Stimulated activated CD4-positive, alpha-beta T cell treated with anti-CD3 and anti-CD28 coated beads, Interleukin-12 subunit alpha, Interleukin-12 subunit beta, amount 100 ng/mL, for 48 hours (primary cell): ENCODE measurements around the gene PWP2.
A peak's percentile ranks its signal among the peaks of the same experiment; 100 is the strongest.

Experiments
- DNase-seq, 3 donors: peaks; one replicate each; pipeline ENCODE4 v3.0.0-alpha.2; 2020; ENCODE audit warnings: low read depth in 2 of 3, low spot score in 1 of 3

The PWP2 gene

DNA sequence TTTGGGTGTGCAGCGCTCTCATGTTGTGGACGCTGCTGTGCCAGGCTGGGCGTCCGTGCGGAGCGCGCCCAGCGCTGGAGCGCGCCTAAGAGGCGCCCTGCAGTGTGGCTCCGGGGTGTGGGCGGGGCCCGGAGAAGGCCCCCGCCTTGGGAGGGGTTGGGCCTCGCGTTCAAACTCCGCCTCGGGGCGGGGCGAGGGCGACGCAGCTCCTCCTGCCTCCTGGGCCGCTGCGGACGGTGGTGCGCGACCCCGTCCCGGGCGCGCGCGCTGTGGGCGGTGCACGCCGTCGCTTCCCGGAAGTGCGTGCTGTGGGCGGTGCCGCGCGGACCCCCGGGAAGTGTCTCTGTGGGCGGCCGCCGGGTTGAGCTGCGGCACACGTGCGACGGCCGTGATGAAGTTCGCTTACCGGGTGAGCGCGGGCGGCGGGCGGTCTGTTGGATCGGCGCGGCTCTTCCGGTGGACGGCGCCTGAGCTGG lies at the start of gene PWP2:
TSS of gene PWP2 (plus strand) at position 374 of the 476 bp plus-strand sequence. CDS start at position 392, 18 bp downstream.
- peak in 1 of 3 donors; percentile 38 for DNase-seq

DNA sequence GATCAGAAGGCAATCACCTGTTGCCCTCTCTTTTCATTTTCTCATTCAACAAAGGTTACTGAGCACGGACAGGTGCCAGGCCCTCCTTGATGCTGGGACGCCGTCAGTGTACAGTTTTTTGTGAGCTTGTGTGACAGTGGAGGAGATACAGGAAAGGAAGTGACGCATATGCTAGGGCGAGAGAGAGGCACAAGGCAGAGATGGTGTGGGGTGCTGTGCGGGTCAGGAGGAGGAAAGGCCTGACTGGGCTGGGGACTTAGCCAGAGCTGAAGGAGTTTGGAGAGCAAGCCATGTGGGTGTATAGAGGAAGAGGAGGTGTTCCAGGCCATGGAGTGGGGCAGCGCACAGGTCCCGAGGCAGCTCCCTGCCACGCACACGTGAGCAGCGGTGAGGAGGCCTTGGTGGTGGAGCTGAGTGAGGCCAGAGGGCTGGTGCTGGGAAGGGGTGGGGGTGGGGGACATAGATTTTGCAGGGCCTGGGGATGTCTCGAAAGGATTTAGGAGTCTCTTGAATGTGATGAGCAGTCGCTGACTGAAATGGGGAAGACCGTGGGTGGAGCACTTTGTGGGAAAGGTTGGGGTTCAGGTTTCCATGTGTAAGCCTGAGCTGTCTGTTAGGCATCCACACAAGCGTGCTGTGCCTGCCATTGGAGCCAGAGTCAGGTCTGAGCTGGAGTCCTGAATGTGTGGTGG lies 49.1 kb upstream of the PWP2 start:
- DNase-seq: peak; percentile 36 to 55 (median 52)

DNA sequence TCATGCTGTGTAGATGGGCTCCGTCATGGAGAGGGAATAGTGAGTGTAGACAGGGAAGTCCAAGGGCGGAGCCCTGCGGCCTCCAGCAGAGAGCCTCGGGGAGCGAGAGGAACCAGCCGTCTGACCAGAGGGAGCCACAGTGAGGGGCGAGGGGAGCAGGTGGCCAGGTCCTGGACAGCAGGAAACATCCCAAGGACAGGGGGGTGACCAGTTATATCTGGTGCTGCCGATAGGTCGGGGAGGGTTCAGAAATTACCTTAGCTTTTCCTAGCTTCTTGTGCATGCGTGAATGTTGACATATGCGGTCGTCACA lies 48.6 kb upstream of the PWP2 start:
- no peak for DNase-seq

DNA sequence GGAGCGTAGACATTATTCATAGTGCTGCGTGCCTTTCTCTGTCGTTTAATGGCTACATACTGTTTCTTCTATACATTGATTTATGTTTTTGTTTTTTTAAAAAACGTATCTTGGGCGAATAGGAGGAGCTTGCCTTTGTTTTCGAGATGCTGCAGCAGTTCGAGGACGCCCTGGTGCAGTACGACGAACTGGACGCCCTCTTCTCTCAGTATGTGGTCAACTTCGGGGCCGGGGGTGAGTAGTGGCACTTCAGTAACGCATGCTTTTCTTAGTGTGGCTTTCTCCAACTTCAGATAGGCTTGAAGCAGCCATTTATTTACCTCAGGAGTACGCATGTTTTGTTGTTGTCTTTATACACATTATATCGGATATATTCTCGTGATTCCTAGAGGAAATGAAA lies 48.2 kb upstream of the PWP2 start:
- DNase-seq: no peak

DNA sequence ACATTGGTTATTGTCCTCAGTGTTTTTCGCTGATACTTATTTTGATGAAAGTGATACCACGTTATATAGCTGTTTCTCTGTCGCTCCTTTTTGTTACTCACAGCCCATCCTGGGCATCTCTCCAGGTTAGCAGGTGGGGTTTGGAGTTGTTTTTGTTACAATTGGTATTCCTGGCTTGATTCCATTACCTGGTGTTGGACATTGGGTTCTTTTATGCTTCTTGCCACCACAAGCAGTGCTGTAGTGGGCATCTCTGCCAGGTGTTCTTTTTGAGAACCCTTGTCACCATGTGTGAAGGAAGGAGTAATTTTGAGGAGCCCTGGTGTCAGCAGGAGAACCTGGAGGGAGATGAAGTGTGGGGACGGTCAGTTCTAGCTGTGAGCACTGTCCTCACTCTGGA lies 47.5 kb upstream of the PWP2 start:
- no peak for DNase-seq

DNA sequence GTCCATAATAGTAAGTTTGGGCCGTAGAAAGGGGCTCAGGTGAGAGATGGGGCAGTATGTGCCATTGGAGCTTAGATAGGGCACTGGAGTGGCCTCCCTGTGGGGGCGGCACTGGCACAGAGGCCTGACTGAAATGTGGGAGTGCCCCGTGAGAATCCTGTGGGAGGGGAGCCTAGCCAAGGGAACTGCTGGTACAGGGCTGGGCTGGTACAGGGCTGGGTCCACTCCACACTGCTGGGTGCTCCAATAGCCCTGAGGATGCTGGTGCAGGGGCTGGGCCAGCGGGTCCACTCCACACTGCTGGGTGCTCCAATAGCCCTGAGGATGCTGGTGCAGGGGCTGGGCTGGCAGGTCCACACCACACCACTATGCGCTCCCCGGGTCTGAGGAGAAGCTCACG lies 44.8 kb upstream of the PWP2 start:
- no peak for DNase-seq

DNA sequence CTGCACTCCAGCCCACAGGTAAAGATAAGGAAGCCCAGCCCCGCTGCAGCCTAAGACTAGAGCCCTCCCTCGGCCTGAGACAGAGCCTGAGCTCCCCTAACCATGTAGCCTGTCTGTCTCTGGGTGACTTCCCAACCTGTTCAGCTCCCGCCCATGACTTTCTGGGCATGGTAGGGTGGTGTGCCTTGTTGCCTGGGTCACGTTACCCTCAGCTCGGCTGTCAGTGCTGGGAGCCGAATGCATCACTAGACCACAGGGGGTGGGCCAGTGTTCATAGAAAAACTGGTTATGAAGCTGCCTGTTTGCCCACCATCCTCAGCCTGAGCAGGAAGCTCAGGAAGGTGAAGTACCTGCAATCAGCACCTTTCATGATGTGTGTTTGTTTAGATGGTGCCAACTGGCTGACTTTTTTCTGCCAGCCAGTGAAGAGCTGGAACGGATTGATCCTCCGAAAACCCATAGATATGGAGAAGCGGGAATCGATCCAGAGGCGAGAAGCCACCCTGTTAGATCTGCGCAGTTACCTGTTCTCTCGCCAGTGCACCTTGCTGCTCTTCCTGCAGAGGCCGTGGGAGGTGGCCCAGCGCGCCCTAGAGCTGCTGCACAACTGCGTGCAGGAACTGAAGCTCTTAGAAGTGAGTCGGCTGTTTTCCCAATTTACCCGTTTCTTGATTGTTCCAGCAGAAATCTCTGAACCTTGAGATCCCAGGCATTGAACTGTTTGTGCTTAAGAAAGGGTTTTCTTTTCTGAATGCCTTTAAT lies 43.9 kb upstream of the PWP2 start:
- DNase-seq: no peak

DNA sequence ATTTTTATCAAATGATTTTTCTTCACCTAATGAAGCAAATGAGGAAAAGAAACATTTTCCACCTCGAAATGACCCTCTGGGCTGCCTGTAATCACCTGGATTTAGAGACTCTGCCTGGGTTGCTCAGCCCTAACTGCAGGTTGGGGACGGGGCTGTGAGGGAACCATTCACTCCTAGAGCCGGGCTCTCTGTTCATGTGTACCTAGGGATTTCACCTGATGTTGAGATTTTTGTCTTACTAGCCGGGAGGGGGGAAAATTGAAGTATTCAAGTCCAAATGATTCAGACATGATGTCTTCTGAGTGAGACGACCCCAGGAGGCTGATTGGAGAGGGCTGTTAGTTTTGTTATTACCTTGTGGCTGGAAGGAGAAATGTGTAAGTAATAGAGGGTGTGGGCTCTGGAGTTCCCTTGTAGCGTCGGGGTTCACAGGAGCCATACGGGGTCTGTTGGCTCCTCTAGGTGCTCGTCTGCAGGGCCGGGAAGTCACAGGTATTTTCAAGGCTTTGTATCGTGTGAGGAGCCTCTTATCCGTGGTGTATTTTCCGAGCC lies 42.3 kb upstream of the PWP2 start:
- DNase-seq: no peak

DNA sequence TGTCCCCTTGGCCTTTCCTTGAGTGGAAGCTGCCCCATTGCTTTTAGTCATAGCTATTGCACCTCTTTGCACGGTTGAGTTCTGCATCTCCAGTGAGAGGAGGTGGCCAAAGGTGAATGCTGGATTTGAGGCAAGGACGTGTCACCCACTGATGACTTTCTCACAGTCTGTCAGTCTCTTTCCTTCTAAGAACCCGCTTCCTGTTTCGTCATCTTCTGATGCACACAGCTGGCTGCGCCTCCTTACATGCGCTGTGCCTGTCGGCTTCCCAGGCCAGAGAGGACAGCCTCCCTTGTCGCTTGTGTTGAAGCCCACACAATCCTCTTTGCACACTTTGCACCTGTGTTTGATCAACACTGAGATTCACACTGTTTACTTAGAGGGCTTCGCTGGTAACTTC lies 41.8 kb upstream of the PWP2 start:
- peak; percentile 54 to 72 (median 65) for DNase-seq

DNA sequence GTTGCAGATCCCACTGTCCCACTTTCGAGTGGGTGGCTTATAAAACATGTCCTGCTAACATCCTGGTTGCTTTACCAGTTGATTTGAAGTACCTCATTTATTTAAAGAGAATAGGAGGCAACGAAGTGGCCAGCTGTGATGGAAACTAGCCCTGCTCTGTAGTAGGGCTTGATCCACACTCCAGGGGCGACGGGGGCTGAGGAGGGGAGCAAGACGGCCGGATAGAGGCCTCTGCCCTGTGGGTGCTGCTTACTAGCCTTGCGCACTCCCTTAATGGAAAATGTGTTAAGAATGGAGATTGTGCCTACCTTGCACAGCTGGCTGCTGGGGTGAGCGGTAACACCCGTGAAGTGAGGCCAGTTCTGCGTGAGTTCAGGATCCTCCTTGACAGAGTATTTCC lies 41.1 kb upstream of the PWP2 start:
- DNase-seq: no peak

DNA sequence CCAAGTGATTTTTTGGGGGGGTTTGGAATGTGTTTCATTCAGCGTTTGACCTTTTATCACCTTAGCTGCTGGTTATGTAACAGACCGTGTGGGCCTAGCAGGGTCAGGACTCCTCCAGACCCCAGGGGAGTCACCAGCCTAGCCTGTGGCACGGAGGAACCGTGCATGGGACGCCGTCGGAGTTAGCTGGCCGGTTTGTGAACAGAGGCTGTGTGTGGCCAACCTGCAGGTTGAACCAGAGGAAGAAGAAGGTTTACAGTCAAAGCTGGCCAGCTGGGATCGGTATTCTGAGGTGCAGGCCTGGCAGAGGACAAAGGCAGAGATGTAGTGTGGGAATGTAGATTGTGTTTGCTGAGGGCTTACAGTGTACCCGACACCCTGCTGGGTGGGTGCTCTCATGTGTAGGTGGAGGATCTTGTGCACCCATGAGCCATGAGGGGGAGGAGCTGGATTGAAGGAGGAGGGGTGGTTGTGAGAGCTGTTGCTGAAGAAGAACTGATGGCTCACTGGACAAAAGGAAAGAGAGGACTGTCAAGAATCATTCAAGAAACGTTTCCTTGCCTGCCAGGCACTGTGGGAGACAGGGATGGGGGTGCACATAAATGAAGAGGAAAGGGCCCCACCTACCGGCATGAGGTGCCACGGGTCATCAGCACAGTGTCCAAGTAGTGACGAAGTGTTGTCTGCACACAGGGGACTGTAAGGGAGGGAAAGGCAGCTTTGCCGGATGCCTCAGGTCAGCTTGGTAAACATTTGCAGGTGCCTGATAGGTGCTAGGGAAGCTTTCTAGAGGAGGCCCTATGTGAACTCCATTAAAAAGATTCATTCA lies 40.0 kb upstream of the PWP2 start:
- no peak for DNase-seq

DNA sequence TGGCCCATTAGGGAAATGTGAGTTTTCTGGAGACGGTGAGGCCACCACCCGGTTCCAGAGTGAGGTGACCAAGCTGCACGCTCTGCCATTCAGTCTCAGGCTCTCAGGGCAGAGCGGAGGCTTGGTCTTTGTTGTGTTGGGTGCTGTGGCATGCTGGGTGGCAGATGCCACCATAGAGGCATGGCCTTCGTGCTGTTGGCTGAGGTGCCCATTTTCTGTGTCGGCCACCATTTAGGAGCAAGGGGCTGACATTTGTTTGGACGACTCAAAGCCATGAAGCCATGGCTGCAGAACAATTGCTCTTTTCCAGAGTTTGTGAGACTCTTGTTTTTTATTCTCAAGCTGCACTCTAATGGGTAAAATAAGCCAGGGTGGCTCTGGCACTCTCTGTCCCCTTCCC lies 36.8 kb upstream of the PWP2 start:
- no peak for DNase-seq

DNA sequence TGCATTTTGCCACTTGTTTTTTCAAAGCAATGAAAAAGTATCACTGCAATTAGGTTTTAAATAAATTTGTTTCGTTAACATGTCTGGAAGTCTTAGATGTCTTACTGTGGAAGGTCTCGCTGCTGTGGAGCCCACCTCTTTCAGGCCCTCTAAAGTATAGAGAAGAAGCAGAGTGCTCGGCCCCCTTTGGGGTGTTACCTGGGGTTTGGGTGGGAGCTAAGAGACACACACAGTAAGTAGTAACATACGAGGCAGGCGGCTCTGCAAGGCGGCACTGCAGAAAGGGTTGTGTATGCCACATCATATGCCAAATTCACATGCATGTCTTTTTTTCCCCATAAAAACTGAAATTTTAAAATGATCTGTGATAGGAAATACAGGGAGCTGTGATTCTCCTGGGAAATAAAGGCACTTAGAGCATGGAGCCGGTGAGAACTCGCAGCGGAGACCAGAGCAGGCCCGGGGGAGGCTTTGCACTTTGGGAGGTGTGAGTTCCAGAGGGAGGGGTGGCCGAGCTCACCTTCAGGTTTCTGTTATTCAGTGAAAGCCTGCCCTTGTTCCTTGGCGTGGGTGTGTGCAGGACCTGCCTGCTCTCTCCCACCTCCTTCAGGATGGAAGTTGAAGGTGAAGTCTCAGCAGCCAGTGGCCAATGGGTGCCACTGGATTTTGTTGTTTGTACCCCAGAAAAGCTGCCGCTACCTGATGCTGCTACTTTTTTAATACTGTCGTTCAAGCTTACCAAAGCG lies 35.7 kb upstream of the PWP2 start:
- DNase-seq: no peak

DNA sequence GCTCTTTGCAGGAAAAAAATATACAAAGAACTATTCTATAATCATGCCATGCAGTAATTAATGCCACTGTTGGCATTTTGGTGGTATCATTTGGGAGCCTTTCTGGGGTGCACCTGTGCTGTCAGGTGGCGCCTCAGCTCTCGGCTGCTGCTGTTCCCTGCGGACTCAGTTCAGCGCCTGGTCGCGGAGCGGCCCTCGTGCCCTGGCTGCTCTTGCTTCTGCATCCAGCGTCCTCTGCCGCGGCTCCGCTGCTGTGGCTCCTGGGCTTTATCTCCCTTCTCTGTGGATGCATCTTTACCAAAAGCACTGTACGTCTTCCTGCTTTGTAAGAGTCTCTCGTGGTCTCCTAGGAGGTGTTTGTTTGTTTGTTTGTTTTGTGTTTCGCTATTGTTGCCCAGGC lies 35.1 kb upstream of the PWP2 start:
- DNase-seq: no peak

DNA sequence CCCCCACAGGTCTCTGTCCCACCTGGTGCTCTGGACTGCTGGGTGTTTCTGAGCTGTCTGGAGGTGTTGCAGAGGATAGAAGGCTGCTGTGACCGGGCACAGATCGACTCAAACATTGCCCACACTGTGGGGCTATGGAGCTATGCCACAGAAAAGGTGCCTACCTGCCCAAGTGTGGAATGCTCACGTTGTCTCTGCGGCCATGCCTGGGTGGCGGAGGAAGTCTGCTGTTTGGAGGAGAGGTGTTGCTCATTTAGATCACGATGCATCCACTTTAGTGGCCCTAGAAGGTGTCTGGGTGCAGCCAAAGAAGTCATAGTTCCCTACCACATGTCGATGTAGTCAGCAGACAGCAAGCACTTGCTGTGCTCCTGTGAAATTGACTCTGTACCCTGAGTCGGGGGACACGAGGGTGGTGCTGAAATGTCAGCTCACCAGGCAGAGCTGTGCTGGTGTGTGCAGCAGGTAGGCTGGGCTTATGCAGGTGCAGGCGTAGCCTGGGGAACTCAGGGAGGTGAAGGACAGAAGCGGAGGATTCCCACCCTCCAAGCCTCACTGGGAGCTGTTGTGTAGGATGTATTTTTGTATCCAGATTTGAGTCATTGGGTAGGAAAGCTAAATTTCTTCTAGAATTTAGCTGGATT lies 32.8 kb upstream of the PWP2 start:
- no peak for DNase-seq

DNA sequence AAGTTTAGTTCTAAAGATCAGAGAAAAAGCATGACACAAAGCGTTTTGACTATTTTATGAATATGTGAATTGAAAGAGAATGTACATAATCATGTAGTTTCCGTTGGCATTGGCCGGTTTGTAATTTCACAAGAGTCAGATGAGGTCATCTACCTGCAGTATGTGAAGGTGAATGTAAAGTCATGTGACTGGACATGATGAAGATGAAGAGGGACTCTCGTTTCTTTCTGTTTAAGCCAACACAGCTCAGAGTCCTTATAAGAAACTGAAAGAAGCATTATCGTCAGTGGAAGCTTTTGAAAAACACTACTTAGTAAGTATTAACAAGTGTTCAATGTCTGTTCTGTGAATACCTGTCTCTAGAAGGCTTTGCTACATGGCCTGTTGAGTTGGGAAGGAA lies 30.9 kb upstream of the PWP2 start:
- no peak for DNase-seq

DNA sequence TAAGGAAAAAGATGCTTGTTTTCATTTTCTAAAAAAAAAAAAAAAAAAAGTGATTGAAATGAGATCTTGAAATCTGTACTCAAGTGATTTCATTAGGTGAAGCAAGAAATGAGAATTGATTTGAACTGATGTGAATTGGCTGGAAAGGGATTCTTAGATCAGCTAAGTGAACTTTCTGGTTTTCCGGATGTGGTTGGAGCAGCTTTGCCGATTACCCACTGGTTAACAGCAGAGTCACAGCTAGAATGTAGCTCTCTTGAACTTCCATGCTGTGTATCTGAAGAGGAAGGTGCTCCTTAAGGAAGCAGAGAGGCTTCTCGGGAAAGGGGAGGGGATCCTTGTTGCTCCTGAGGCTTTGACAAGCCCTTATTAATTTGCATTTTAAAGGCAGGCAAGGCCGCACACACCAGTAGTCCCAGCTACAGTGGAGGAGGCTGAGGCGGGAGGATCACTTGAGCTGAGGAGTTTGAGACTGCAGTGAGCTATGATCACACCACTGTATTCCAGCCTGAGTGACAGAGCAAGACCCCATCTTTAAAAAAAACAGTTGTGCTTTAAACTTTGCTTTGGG lies 28.7 kb upstream of the PWP2 start:
- no peak for DNase-seq

DNA sequence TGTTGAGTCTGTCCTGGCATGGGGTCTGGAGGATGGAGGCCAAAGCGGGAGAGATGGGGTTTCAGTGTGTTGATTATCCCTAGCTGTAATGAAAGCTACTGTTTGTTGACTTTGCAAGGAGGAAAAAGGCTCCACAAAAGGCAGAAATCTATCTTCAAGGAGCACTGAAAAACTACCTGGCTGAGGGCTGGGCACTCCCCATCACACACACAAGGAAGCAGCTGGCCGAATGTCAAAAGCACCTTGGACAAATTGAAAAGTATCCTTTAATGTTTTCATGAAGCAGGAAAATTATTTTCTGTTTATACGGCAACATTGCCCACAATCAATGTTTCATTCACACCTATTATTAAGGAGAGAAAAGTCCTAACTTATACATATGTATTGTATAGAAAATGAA lies 27.8 kb upstream of the PWP2 start:
- DNase-seq: no peak

DNA sequence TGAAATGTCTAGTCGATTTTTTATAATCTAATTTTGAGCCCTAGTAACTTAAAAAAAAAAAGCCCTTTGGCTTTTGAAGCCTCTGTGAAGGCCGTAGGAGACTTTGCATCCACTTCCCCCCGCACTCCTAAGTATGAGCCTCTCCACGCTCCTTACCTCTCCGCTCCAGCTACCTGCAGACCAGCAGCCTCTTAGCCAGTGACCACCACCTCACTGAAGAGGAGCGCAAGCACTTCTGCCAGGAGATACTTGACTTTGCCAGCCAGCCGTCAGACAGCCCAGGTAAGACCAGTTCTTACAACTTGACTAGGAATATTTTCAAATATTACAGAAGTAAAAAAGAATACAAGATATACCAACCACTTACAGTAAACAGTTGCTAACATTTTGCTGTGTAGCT lies 27.4 kb upstream of the PWP2 start:
- no peak for DNase-seq
